SK-N-SH treated with all-trans-retinoic acid at 6 μM for 48 hours (cell line): ENCODE data around the gene HERPUD2.

Experiments used
- ATAC-seq: fragments of 200-7000 bp; cut with Tn5 transposase; 3 replicates; pipeline ENCODE4 v1.9.1; 2020; ENCODE audit warnings: mild to moderate bottlenecking, moderate library complexity
- ARNTL ChIP-seq: fragments of 450-650 bp; formaldehyde crosslinking; IDR thresholded peaks from 2 replicates; pipeline ENCODE4 v1.5.0; 2020; ENCODE audit warnings: low read depth, mild to moderate bottlenecking, moderate library complexity, borderline replicate concordance
- BACH2 ChIP-seq: fragments of 250-450 bp; sonication (Bioruptor Pico); IDR thresholded peaks from 2 replicates; pipeline ENCODE4 v1.9.0; 2021; ENCODE audit warnings: mild to moderate bottlenecking, borderline replicate concordance
- CSDC2 ChIP-seq: fragments of 250-450 bp; sonication (Bioruptor Pico); IDR thresholded peaks from 2 replicates; pipeline ENCODE4 v1.5.0; 2020; ENCODE audit warnings: mild to moderate bottlenecking, moderate library complexity
- ESRRG ChIP-seq: fragments of 250-450 bp; sonication (Bioruptor Pico); IDR thresholded peaks from 2 replicates; pipeline ENCODE4 v1.6.1; 2021; ENCODE audit warnings: mild to moderate bottlenecking
- GLIS3 ChIP-seq: fragments of 250-450 bp; sonication (Bioruptor Pico); IDR thresholded peaks from 2 replicates; pipeline ENCODE4 v1.5.0; 2020; ENCODE audit warnings: mild to moderate bottlenecking, moderate library complexity
- ISL1 ChIP-seq: fragments of 250-450 bp; sonication (Bioruptor Pico); IDR thresholded peaks from 2 replicates; pipeline ENCODE4 v2.1.2; 2022; ENCODE audit warnings: mild to moderate bottlenecking, moderate library complexity
- OSR1 ChIP-seq: fragments of 250-450 bp; sonication (Bioruptor Pico); IDR thresholded peaks from 2 replicates; pipeline ENCODE4 v1.8.0; 2022; ENCODE audit warnings: moderate library complexity, mild to moderate bottlenecking, inconsistent platforms
- PATZ1 ChIP-seq: fragments of 250-450 bp; sonication (Bioruptor Pico); IDR thresholded peaks from 2 replicates; pipeline ENCODE4 v1.8.0; 2020; ENCODE audit warnings: mild to moderate bottlenecking, moderate library complexity, borderline replicate concordance
- PPARA ChIP-seq: fragments of 250-450 bp; sonication (Bioruptor Pico); IDR thresholded peaks from 2 replicates; pipeline ENCODE4 v1.5.0; 2020; ENCODE audit warnings: mild to moderate bottlenecking, borderline replicate concordance
- RARB ChIP-seq: fragments of 250-450 bp; sonication (Bioruptor Pico); IDR thresholded peaks from 2 replicates; pipeline ENCODE4 v1.8.0; 2021; ENCODE audit warnings: mild to moderate bottlenecking, moderate library complexity
- SNAI2 ChIP-seq: fragments of 250-450 bp; sonication (Bioruptor Pico); IDR thresholded peaks from 2 replicates; pipeline ENCODE4 v1.5.0; 2020; ENCODE audit warnings: mild to moderate bottlenecking, moderate library complexity
- TCF4 ChIP-seq: fragments of 250-450 bp; sonication (Bioruptor Pico); IDR thresholded peaks from 2 replicates; pipeline ENCODE4 v1.8.0; 2021; ENCODE audit warnings: mild to moderate bottlenecking, moderate library complexity, borderline replicate concordance
- TOX ChIP-seq: fragments of 250-450 bp; sonication (Bioruptor Pico); IDR thresholded peaks from 2 replicates; pipeline ENCODE4 v1.8.0; 2021; ENCODE audit warnings: mild to moderate bottlenecking, moderate library complexity, borderline replicate concordance
- ZC3H10 ChIP-seq: fragments of 250-450 bp; sonication (Bioruptor Pico); IDR thresholded peaks from 2 replicates; pipeline ENCODE4 v1.5.1; 2021; ENCODE audit warnings: mild to moderate bottlenecking, moderate library complexity
- ZFP3 ChIP-seq: fragments of 250-450 bp; sonication (Bioruptor Pico); IDR thresholded peaks from 2 replicates; pipeline ENCODE4 v1.5.0; 2020; ENCODE audit warnings: mild to moderate bottlenecking, moderate library complexity
- ZFP30 ChIP-seq: fragments of 450-650 bp; formaldehyde crosslinking; IDR thresholded peaks from 2 replicates; pipeline ENCODE4 v1.5.0; 2022; ENCODE audit warnings: mild to moderate bottlenecking, moderate library complexity
- ZNF565 ChIP-seq: fragments of 450-650 bp; formaldehyde crosslinking; conservative IDR thresholded peaks from 2 replicates; pipeline ENCODE4 v1.5.0; 2020; ENCODE audit warnings: low read depth, mild to moderate bottlenecking, moderate library complexity
- ZNF70 ChIP-seq: fragments of 450-650 bp; formaldehyde crosslinking; IDR thresholded peaks from 2 replicates; pipeline ENCODE4 v1.5.0; 2020; ENCODE audit warnings: mild to moderate bottlenecking, moderate library complexity
- TF ChIP-seq, protein P1 (sequence below): fragments of 250-450 bp; sonication (Bioruptor Pico); IDR thresholded peaks from 2 replicates; pipeline ENCODE4 v1.8.0; 2021; ENCODE audit warnings: low read depth, mild to moderate bottlenecking, moderate library complexity, borderline replicate concordance
- TF ChIP-seq, protein P2 (sequence below): fragments of 250-450 bp; sonication (Bioruptor Pico); IDR thresholded peaks from 2 replicates; pipeline ENCODE4 v1.5.1; 2021; ENCODE audit warnings: mild to moderate bottlenecking, moderate library complexity
- TF ChIP-seq, protein P3 (sequence below): fragments of 250-450 bp; sonication (Bioruptor Pico); IDR thresholded peaks from 2 replicates; pipeline ENCODE4 v1.5.0; 2020; ENCODE audit warnings: mild to moderate bottlenecking, moderate library complexity

HERPUD2 gene

DNA sequence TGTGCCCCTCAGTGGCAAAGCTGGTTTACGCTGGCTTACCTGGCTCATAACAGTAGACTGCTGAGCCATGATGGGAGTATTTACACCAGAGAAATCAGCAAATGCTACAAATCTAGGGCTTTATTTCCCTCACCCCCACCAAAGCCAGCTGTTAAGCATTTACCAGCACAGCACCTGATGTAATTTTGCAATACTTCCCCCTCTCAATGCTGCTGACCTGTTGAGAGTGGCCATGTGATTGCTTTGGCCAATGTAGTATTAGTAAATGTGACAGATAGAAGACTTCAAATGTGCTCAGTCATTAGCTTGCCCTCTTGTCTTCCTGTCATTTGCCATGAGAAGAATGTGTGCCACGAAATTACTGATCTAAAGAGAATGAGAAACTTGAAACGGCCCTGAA lies 46.6 kb downstream of the HERPUD2 start (continued):
- TF ChIP-seq, protein P1, sequence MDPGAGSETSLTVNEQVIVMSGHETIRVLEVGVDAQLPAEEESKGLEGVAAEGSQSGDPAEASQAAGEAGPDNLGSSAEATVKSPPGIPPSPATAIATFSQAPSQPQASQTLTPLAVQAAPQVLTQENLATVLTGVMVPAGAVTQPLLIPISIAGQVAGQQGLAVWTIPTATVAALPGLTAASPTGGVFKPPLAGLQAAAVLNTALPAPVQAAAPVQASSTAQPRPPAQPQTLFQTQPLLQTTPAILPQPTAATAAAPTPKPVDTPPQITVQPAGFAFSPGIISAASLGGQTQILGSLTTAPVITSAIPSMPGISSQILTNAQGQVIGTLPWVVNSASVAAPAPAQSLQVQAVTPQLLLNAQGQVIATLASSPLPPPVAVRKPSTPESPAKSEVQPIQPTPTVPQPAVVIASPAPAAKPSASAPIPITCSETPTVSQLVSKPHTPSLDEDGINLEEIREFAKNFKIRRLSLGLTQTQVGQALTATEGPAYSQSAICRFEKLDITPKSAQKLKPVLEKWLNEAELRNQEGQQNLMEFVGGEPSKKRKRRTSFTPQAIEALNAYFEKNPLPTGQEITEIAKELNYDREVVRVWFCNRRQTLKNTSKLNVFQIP (CRISPR knock-in tag), result no peak
- no peak for TF ChIP-seq SNAI2 (CRISPR knock-in tag)

GRCh38 chr7:35647171-35647574 lies 47.8 kb downstream of the HERPUD2 start:
- TF ChIP-seq SNAI2 (CRISPR knock-in tag), result no peak
- no peak for TF ChIP-seq PPARA (CRISPR knock-in tag)
- TF ChIP-seq ISL1 (CRISPR knock-in tag), result no peak
- TF ChIP-seq ARNTL, result no peak
- TF ChIP-seq, protein P1 (CRISPR knock-in tag), result no peak
- no peak for TF ChIP-seq ESRRG (CRISPR knock-in tag)
- ATAC-seq, result peak; percentile 59; the same call in 1 of the 3 replicates

DNA sequence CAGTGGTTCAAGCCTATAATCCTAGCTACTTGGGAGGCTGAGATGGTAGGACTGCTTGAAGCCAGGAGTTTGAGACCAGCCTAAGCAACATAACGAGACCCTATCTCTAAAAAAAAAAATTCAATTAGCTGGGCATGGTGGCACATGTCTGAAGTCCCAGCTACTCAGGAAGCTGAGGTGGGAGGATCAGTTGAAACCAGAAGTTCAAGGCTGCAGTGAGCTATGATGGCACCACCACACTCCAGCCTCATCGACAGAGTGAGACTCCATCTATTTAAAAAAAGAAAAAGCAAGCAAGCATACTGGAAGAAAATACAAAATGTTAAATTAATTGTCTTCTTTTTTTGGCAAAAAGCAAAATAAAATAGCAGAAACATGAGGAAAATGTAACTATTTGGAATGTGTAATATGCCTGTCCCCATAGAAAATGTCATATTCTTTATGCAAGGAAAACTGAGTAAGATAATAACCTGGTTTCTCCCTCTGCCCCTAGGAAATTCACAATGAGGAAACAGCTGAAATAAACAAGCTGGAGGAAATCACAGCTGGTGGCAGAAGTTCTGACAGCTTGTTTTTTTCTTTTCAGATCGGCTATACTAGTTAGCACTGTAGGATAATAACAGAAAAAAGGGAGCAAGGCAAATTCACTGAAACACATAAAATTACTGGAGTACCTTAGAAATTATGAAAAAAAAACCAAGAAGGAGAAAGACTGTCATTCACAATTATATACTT lies 48.5 kb downstream of the HERPUD2 start:
- ATAC-seq, result no peak

More for the DNA sequence above, 48.5 kb downstream of the HERPUD2 start:
- TF ChIP-seq OSR1 (CRISPR knock-in tag) (no peak), ISL1 (CRISPR knock-in tag) (no peak), ZFP3 (CRISPR knock-in tag) (no peak), ARNTL (no peak), TCF4 (CRISPR knock-in tag) (no peak), TOX (CRISPR knock-in tag) (no peak), RARB (no peak), PPARA (CRISPR knock-in tag) (no peak), ZC3H10 (no peak), CSDC2 (CRISPR knock-in tag) (no peak), ZNF70 (CRISPR knock-in tag) (no peak), ZNF565 (CRISPR knock-in tag) (no peak), ZFP30 (CRISPR knock-in tag) (no peak), SNAI2 (CRISPR knock-in tag) (no peak), ESRRG (CRISPR knock-in tag) (no peak), GLIS3 (CRISPR knock-in tag) (no peak), PATZ1 (CRISPR knock-in tag) (no peak), BACH2 (CRISPR knock-in tag) (no peak)
- TF ChIP-seq, protein P2, sequence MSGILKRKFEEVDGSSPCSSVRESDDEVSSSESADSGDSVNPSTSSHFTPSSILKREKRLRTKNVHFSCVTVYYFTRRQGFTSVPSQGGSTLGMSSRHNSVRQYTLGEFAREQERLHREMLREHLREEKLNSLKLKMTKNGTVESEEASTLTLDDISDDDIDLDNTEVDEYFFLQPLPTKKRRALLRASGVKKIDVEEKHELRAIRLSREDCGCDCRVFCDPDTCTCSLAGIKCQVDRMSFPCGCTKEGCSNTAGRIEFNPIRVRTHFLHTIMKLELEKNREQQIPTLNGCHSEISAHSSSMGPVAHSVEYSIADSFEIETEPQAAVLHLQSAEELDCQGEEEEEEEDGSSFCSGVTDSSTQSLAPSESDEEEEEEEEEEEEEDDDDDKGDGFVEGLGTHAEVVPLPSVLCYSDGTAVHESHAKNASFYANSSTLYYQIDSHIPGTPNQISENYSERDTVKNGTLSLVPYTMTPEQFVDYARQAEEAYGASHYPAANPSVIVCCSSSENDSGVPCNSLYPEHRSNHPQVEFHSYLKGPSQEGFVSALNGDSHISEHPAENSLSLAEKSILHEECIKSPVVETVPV, result no peak
- TF ChIP-seq, protein P3, sequence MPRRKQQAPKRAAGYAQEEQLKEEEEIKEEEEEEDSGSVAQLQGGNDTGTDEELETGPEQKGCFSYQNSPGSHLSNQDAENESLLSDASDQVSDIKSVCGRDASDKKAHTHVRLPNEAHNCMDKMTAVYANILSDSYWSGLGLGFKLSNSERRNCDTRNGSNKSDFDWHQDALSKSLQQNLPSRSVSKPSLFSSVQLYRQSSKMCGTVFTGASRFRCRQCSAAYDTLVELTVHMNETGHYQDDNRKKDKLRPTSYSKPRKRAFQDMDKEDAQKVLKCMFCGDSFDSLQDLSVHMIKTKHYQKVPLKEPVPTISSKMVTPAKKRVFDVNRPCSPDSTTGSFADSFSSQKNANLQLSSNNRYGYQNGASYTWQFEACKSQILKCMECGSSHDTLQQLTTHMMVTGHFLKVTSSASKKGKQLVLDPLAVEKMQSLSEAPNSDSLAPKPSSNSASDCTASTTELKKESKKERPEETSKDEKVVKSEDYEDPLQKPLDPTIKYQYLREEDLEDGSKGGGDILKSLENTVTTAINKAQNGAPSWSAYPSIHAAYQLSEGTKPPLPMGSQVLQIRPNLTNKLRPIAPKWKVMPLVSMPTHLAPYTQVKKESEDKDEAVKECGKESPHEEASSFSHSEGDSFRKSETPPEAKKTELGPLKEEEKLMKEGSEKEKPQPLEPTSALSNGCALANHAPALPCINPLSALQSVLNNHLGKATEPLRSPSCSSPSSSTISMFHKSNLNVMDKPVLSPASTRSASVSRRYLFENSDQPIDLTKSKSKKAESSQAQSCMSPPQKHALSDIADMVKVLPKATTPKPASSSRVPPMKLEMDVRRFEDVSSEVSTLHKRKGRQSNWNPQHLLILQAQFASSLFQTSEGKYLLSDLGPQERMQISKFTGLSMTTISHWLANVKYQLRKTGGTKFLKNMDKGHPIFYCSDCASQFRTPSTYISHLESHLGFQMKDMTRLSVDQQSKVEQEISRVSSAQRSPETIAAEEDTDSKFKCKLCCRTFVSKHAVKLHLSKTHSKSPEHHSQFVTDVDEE (CRISPR knock-in tag), result no peak
